Stomach (tissue), 9 donors: ENCODE measurements around the gene RIN1. TPM values are rescaled to one million over a fixed set of nuclear protein-coding genes. Genes with fewer than 3 reads are reported as not detected.
A peak's percentile ranks its signal among the peaks of the same experiment; 100 is the strongest.
"Not testable (repeated sequence)": the region's sequence is repeated elsewhere in the genome, so short reads cannot be mapped to it uniquely, and the experiment has no call there.

Experiments
- DNase-seq, 2 donors: peaks; one replicate each; pipeline versions ENCODE4 v3.0.0 to v3.0.0-alpha.2; 2013 to 2019
- H3K27ac ChIP-seq, 5 donors: fragments of 200-600 bp in 4 of 5; sonication (generic) in 4 of 5; one replicate each; pipeline ENCODE4 v1.5.1; 2013 to 2019; ENCODE audit warnings: mild to moderate bottlenecking in 1 of 5, moderate library complexity in 1 of 5
- H3K27me3 ChIP-seq, 3 donors: fragments of 200-600 bp; sonication (generic); one replicate each; pipeline ENCODE4 v1.5.1; 2017 to 2019; ENCODE audit warnings: mixed run types in 1 of 3
- H3K36me3 ChIP-seq, 4 donors: fragments of 200-600 bp; sonication (generic); 1 replicate in 3 of 4; 2 replicates in 1 of 4; pipeline ENCODE4 v1.5.1; 2016 to 2019
- H3K4me1 ChIP-seq, 4 donors: fragments of 200-600 bp; sonication (generic); one replicate each; pipeline ENCODE4 v1.5.1; 2016 to 2019
- H3K4me3 ChIP-seq, 4 donors: fragments of 200-600 bp; sonication (generic) in 3 of 4; one replicate each; pipeline ENCODE4 v1.5.1; 2016 to 2019; ENCODE audit warnings: mild to moderate bottlenecking in 1 of 4
- H3K9me3 ChIP-seq, 4 donors: fragments of 200-600 bp; sonication (generic); one replicate each; pipeline ENCODE4 v1.5.1; 2016 to 2019
- CTCF ChIP-seq, 7 experiments: fragments of 450-650 bp in 4 of 7; fragments of 200-600 bp in 3 of 7; sonication (generic) in 3 of 7; IDR thresholded peaks; one replicate each; pipeline ENCODE4 v1.5.1; 2016 to 2019; ENCODE audit warnings: antibody characterized with exemption in 7 of 7, control low read depth in 2 of 7, mild to moderate bottlenecking in 1 of 7
- EP300 ChIP-seq: sonication (generic); formaldehyde crosslinking; IDR thresholded peaks from one replicate; pipeline ENCODE4 v1.6.1; 2017; ENCODE audit warnings: antibody characterized with exemption
- POLR2A ChIP-seq, 4 donors: fragments of 450-650 bp; IDR thresholded peaks; one replicate each; pipeline ENCODE4 v1.6.1; 2016; ENCODE audit warnings: antibody characterized with exemption in 4 of 4, control low read depth in 2 of 4, mild to moderate bottlenecking in 1 of 4, moderate library complexity in 1 of 4
- POLR2AphosphoS5 ChIP-seq, 3 donors: sonication (generic); formaldehyde crosslinking; IDR thresholded peaks; one replicate each; pipeline ENCODE4 v1.6.1; 2016; ENCODE audit warnings: antibody characterized with exemption in 3 of 3
- WGBS, 5 donors: extraction: QIAGEN DNeasy Blood & Tissue Kit in 3 of 5; methylation state at CpG; one replicate each; pipeline versions ENCODE4 v1.1.5 to v1.1.7; 2013 to 2018; 5-methylcytosine and 5-hydroxymethylcytosine counted together
- intact Hi-C: fragments of 100-400 bp; cut with DNase I; formaldehyde crosslinking; loops from one replicate; pipeline ENCODE4 v1.15.1; 2023; ENCODE audit warnings: low total_unique reads
- polyA plus RNA-seq, 3 donors: library from polyadenylated mRNA; stranded (reverse); fragments of 200-250 nt; gene quantifications; one replicate each; pipeline ENCODE4 v1.2.3, GENCODE V29; 2013
- total RNA-seq, 5 donors: library from RNA; depleted of rRNA; stranded (reverse); fragments of >200 nt; gene quantifications; one replicate each; pipeline versions ENCODE4 v1.1.0 to v1.2.3, GENCODE V29; 2014 to 2016
- donor health status: healthy with polysubstance abuse.
- donor health status: Bipolar disorder and iron deficiency.
- donor health status: healthy.

The RIN1 gene
- total and polyA plus RNA-seq, 8 donors: 0.58 to 26.4 (median 9.2) TPM

GRCh38 chr11:66312549-66313320 is 23.5 kb downstream of the RIN1 start:
- Histone ChIP-seq H3K36me3 (no peaks in the 10 kb centered on the region), H3K4me3 (peak overlapping the region; percentile 46 to 56 (median 56)), H3K27me3 (peaks cover 0 to 12% (median 0%) of the 10 kb centered on the region in 3 donors), H3K4me1 (peaks cover 36 to 56% (median 51%) of the 10 kb centered on the region in 4 donors), H3K9me3 (no peaks in the 10 kb centered on the region), H3K27ac (peak overlapping the region; percentile 84 to 94 (median 90))
- TF ChIP-seq EP300 (no peak), CTCF (IDR thresholded peaks at IDR 0.05) (no peak), POLR2A (IDR thresholded peaks at IDR 0.05) (no peak), POLR2AphosphoS5 (IDR thresholded peaks at IDR 0.05) (peak; percentile 10 to 50 (median 30))
- DNase-seq: peak; percentile 99 to 100
- intact Hi-C loops: loop anchor here (10.0 kb wide), 1 partner anchor 72 kb away; no protein-coding TSS in a partner anchor
- WGBS, 5 donors: 1 to 8% (median 2%) methylated on average over 11 to 52 of the region's 52 CpGs

DNA sequence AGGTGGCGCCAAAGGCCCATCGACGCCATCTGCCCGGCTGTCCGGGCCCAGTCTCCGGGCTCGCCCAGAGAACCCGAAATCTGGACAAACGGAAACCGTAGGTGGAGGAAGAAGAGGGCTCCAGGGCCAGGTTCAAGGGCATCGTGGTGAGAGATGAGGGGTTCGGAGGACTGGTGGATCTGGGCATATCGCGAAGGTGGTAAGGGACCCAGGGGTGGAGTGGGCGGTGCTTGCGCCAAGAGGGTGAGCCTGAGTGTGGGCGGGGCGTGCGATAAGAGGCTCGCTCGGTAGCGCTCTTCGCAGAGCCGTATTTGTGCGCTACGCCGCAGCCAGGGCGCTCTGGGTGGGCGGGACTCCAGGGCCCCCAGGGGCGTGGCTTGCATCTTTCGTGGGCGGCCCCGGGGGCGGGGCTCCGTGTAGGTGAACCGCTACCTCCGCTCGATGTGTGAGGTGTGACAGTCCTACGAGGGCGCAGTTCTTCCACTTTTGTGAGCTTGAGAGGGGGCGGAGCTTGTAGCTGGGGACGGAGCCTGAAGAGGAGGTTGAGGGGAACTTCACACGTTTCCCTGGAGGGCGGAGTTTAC is 24.2 kb downstream of the RIN1 start:
- intact Hi-C loops: loop anchor here (10.0 kb wide), 1 partner anchor 73 kb away; no protein-coding TSS in a partner anchor
- Histone ChIP-seq H3K9me3 (no peaks in the 10 kb centered on the region), H3K27me3 (peaks cover 0 to 9% (median 0%) of the 10 kb centered on the region in 3 donors), H3K4me3 (peak overlapping the region; percentile 46 to 56 (median 56)), H3K27ac (peak overlapping the region; percentile 84 to 94 (median 90)), H3K36me3 (no peaks in the 10 kb centered on the region), H3K4me1 (peaks cover 29 to 49% (median 44%) of the 10 kb centered on the region in 4 donors)
- 0 to 1% (median 0%) methylated on average over 25 to 44 of the region's 44 CpGs for WGBS, 5 donors
- peak; percentile 95 to 97 for DNase-seq
- TF ChIP-seq POLR2A (IDR thresholded peaks at IDR 0.05): no peak
- TF ChIP-seq EP300: no peak
- TF ChIP-seq CTCF (IDR thresholded peaks at IDR 0.05): peak in 4 of 7 experiments; percentile 74 to 96 (median 88)
- TF ChIP-seq POLR2AphosphoS5 (IDR thresholded peaks at IDR 0.05): peak in 2 of 3 donors; percentile 25 to 44

GRCh38 chr11:66311470-66311964 is 24.7 kb downstream of the RIN1 start:
- Histone ChIP-seq H3K27ac (peak overlapping the region; percentile 84 to 94 (median 90)), H3K36me3 (no peaks in the 10 kb centered on the region), H3K9me3 (no peaks in the 10 kb centered on the region), H3K4me3 (peak overlapping the region; percentile 46 to 56 (median 56)), H3K4me1 (peaks cover 23 to 43% (median 39%) of the 10 kb centered on the region in 4 donors), H3K27me3 (peaks cover 0 to 4% (median 0%) of the 10 kb centered on the region in 3 donors)
- WGBS, 5 donors: 27 to 35% (median 31%) methylated on average over 25 to 26 of the region's 26 CpGs
- no peak for DNase-seq
- TF ChIP-seq EP300 (no peak), CTCF (IDR thresholded peaks at IDR 0.05) (peak in 1 of 7 experiments; percentile 87), POLR2AphosphoS5 (IDR thresholded peaks at IDR 0.05) (no peak), POLR2A (IDR thresholded peaks at IDR 0.05) (no peak)
- intact Hi-C loops: loop anchor here (10.0 kb wide), 1 partner anchor 73 kb away; no protein-coding TSS in a partner anchor

- not testable (repeated sequence) for H3K36me3 ChIP-seq, H3K27ac ChIP-seq, H3K9me3 ChIP-seq, H3K4me3 ChIP-seq, DNase-seq, H3K27me3 ChIP-seq
- 85 to 91% (median 88%) methylated on average over 18 of the region's 18 CpGs for WGBS, 5 donors
- intact Hi-C loops: loop anchor here (10.0 kb wide), 1 partner anchor 74 kb away; no protein-coding TSS in a partner anchor
- peaks cover 17 to 37% (median 34%) of the 10 kb centered on the region in 4 donors for H3K4me1 ChIP-seq
These were observed 25.3 kb downstream of the RIN1 start for GRCh38 chr11:66310803-66311440.
